ENCODE results near the gene AGAP5. TPM values are rescaled to one million over a fixed set of nuclear protein-coding genes. Genes with fewer than 3 reads are reported as not detected.

Gene AGAP5
- polyA plus RNA-seq, 1 of the 3 experiments (the other 2 are of a cell fraction): 3.8 TPM

GRCh38 chr10:73647211-73647874 lies 50.6 kb downstream of the AGAP5 start (continued):
- no peak for TF ChIP-seq REST (IDR thresholded peaks at IDR 0.05; ENCODE audit: low read depth, low read length)
- TF ChIP-seq SIN3A (IDR thresholded peaks at IDR 0.05; ENCODE audit: borderline replicate concordance, low read depth, low read length): no peak
- no peak for TF ChIP-seq ZBTB33 (IDR thresholded peaks at IDR 0.05; ENCODE audit: borderline replicate concordance, low read depth)
- TF ChIP-seq CHD2 (IDR thresholded peaks at IDR 0.05; ENCODE audit: low read length, partially characterized antibody): peak; percentile 4
- TF ChIP-seq YY1 (IDR thresholded peaks at IDR 0.05; ENCODE audit: low read depth): peak; percentile 47; the same call in 1 of the 2 replicates
- TF ChIP-seq TAF1 (IDR thresholded peaks at IDR 0.05; ENCODE audit: borderline replicate concordance, low read depth, low read length): peak; percentile 34; the same call in 1 of the 2 replicates

- Histone ChIP-seq H3K4me3 (ENCODE audit: low read depth in 2 of 2, low read length in 1 of 2) (no peak overlapping the region; a peak in 1 of 4 replicates), H3K9me2 (no peaks in the 10 kb centered on the region), H3K36me3 (replicated peaks in 1 of 2; ENCODE audit: control insufficient read depth in 1 of 2, insufficient read depth in 2 of 2, low read length in 1 of 2) (no peaks in the 10 kb centered on the region), H3K79me2 (ENCODE audit: insufficient read depth) (no peaks in the 10 kb centered on the region), H3K27ac (ENCODE audit: low read depth in 2 of 2, low read length in 1 of 2) (no peak overlapping the region), H3K4me1 (ENCODE audit: control insufficient read depth in 1 of 2, insufficient read depth in 2 of 2, low read depth in 1 of 2, low read length in 1 of 2) (peaks cover 4 to 16% of the 10 kb centered on the region in 2 experiments; a peak in 1 of 4 replicates), H3K9ac (no peak overlapping the region), H2AFZ (ENCODE audit: low read depth) (0 out of 2 replicates have a peak overlapping the region, but pooled peaks have one; percentile 95), H3K4me2 (no peak overlapping the region), H3F3A (replicated peaks; ENCODE audit: insufficient read depth) (peaks cover 4% of the 10 kb centered on the region), H3K9me3 (no peaks in the 10 kb centered on the region), H4K20me1 (ENCODE audit: insufficient read depth) (no peaks in the 10 kb centered on the region), H3K27me3 (ENCODE audit: insufficient read depth) (no peaks in the 10 kb centered on the region)
- 97% methylated on average over 9 of the region's 9 CpGs for WGBS (ENCODE audit: low lambda C conversion rate)
- DNase-seq: no peak
- POLR2A ChIA-PET: interaction anchor here (0.6 to 1.2 kb wide), 2 partner anchors 20 to 21 kb away, joined by 3 read pairs; no protein-coding TSS in a partner anchor
- TF ChIP-seq GABPA (IDR thresholded peaks at IDR 0.05; ENCODE audit: low read depth): no peak
- no peak for TF ChIP-seq IRF3 (IDR thresholded peaks at IDR 0.05; ENCODE audit: low read depth, low read length)
- no peak for TF ChIP-seq REST (IDR thresholded peaks at IDR 0.05; ENCODE audit: low read depth, low read length)
- no peak for TF ChIP-seq FOXJ3 (CRISPR knock-in tag; IDR thresholded peaks at IDR 0.05)
- TF ChIP-seq CHD2 (IDR thresholded peaks at IDR 0.05; ENCODE audit: low read length, partially characterized antibody): no peak
- TF ChIP-seq CTCF (IDR thresholded peaks at IDR 0.05): no peak
- TF ChIP-seq ELF1 (IDR thresholded peaks at IDR 0.05): no peak
- no peak for TF ChIP-seq RXRA (IDR thresholded peaks at IDR 0.05; ENCODE audit: borderline replicate concordance, low read depth)
- TF ChIP-seq SIN3A (IDR thresholded peaks at IDR 0.05; ENCODE audit: borderline replicate concordance, low read depth, low read length): no peak
- no peak for TF ChIP-seq USF1 (IDR thresholded peaks at IDR 0.05; ENCODE audit: borderline replicate concordance, low read depth)
- CTCF ChIA-PET: interaction anchor here (1.6 to 17.2 kb wide), 4 partner anchors 11 to 383 kb away, joined by 4 to 216 read pairs (median 8); no protein-coding TSS in a partner anchor
Measured at GRCh38 chr10:73646598-73647041, 51.3 kb downstream of the AGAP5 start.
